Duodenal mucosa (tissue), 2 donors: ENCODE data around the gene SH2D6.

Experiments used
- H3K27ac ChIP-seq: one replicate; pipeline ENCODE4 v1.7.0; 2013; ENCODE audit warnings: low read depth, low read length
- H3K27me3 ChIP-seq, 2 donors: one replicate each; pipeline ENCODE4 v1.7.0; 2013; ENCODE audit warnings: low read length in 2 of 2, control low read depth in 1 of 2; ENCODE audit not compliant: insufficient read depth in 2 of 2, control insufficient read depth in 1 of 2
- H3K36me3 ChIP-seq, 2 donors: one replicate each; pipeline ENCODE4 v1.7.0; 2013; ENCODE audit warnings: low read length in 2 of 2, control low read depth in 1 of 2; ENCODE audit not compliant: insufficient read depth in 2 of 2, control insufficient read depth in 1 of 2
- H3K4me1 ChIP-seq, 2 donors: one replicate each; pipeline ENCODE4 v1.7.0; 2013; ENCODE audit warnings: low read length in 2 of 2, control low read depth in 1 of 2; ENCODE audit not compliant: insufficient read depth in 2 of 2, control insufficient read depth in 1 of 2
- H3K4me3 ChIP-seq, 2 donors: one replicate each; pipeline ENCODE4 v1.7.0; 2013; ENCODE audit warnings: low read length in 2 of 2, low read depth in 1 of 2
- H3K9ac ChIP-seq, 2 donors: one replicate each; pipeline ENCODE4 v1.7.0; 2013; ENCODE audit warnings: low read length in 2 of 2, low read depth in 1 of 2
- H3K9me3 ChIP-seq, 2 donors: one replicate each; pipeline ENCODE4 v1.7.0; 2013; ENCODE audit warnings: low read length in 2 of 2, control low read depth in 1 of 2; ENCODE audit not compliant: control insufficient read depth in 1 of 2

SH2D6 gene

GRCh38 chr2:85485815-85486214, 67.3 kb downstream of the SH2D6 start:
- Histone ChIP-seq H3K36me3 (no peaks in the 10 kb centered on the region), H3K4me1 (no peaks in the 10 kb centered on the region), H3K9ac (no peak overlapping the region), H3K9me3 (no peaks in the 10 kb centered on the region), H3K27ac (no peak overlapping the region), H3K27me3 (no peaks in the 10 kb centered on the region), H3K4me3 (no peak overlapping the region)
